Right atrium auricular region (tissue), 2 donors: ENCODE measurements around the gene SLC17A4. TPM values are rescaled to one million over a fixed set of nuclear protein-coding genes. Genes with fewer than 3 reads are reported as not detected.

Experiments
- DNase-seq: peaks from one replicate; pipeline ENCODE4 v3.0.0-alpha.2; 2019; ENCODE audit warnings: low spot score
- H3K27ac ChIP-seq, 2 donors: fragments of 200-600 bp; sonication (generic); 1 replicate in 1 of 2; 2 replicates in 1 of 2; pipeline ENCODE4 v1.5.1; 2016 to 2019
- H3K27me3 ChIP-seq, 2 donors: fragments of 200-600 bp; sonication (generic); one replicate each; pipeline versions ENCODE4 v1.5.1 to v1.6.0; 2017 to 2019
- H3K36me3 ChIP-seq: fragments of 200-600 bp; sonication (generic); one replicate; pipeline ENCODE4 v1.5.1; 2016
- H3K4me1 ChIP-seq, 2 donors: fragments of 200-600 bp; sonication (generic); one replicate each; pipeline versions ENCODE4 v1.5.1 to v1.6.0; 2017 to 2019
- H3K4me3 ChIP-seq, 2 donors: fragments of 200-600 bp; sonication (generic); 1 replicate in 1 of 2; 2 replicates in 1 of 2; pipeline ENCODE4 v1.5.1; 2017 to 2019; ENCODE audit warnings: mild to moderate bottlenecking in 1 of 2, moderate library complexity in 1 of 2
- H3K9me3 ChIP-seq, 2 donors: fragments of 200-600 bp; sonication (generic); one replicate each; pipeline ENCODE4 v1.5.1; 2019
- CTCF ChIP-seq, 2 donors: fragments of 200-600 bp; sonication (generic); IDR thresholded peaks; one replicate each; pipeline ENCODE4 v1.5.1; 2019; ENCODE audit warnings: antibody characterized with exemption in 2 of 2
- total RNA-seq, 2 donors: library from RNA; depleted of rRNA; stranded (reverse); fragments of >200 nt; gene quantifications; one replicate each; pipeline ENCODE4 v1.1.0, GENCODE V29; 2016

Gene SLC17A4
- total RNA-seq, 2 donors from 2014 or later: not detected

GRCh38 chr6:25714765-25715164 is 39.8 kb upstream of the SLC17A4 start:
- Histone ChIP-seq H3K27me3 (no peaks in the 10 kb centered on the region), H3K4me3 (no peak overlapping the region), H3K27ac (no peak overlapping the region), H3K9me3 (no peaks in the 10 kb centered on the region), H3K36me3 (no peaks in the 10 kb centered on the region), H3K4me1 (no peaks in the 10 kb centered on the region)
- no peak for TF ChIP-seq CTCF (IDR thresholded peaks at IDR 0.05)
- DNase-seq: no peak

GRCh38 chr6:25715794-25716193 is 38.7 kb upstream of the SLC17A4 start:
- Histone ChIP-seq H3K27ac (no peak overlapping the region), H3K4me1 (no peaks in the 10 kb centered on the region), H3K36me3 (no peaks in the 10 kb centered on the region), H3K4me3 (no peak overlapping the region), H3K9me3 (no peaks in the 10 kb centered on the region), H3K27me3 (no peaks in the 10 kb centered on the region)
- TF ChIP-seq CTCF (IDR thresholded peaks at IDR 0.05): no peak
- no peak for DNase-seq

- DNase-seq: no peak
- no peak overlapping the region for H3K4me3 ChIP-seq
- H3K27me3 ChIP-seq: no peaks in the 10 kb centered on the region
- H3K9me3 ChIP-seq: no peaks in the 10 kb centered on the region
- peak; percentile 38 to 59 for TF ChIP-seq CTCF (IDR thresholded peaks at IDR 0.05)
- no peaks in the 10 kb centered on the region for H3K36me3 ChIP-seq
- H3K4me1 ChIP-seq: no peaks in the 10 kb centered on the region
- H3K27ac ChIP-seq: no peak overlapping the region
Observed at GRCh38 chr6:25717866-25718740, 36.4 kb upstream of the SLC17A4 start.

- H3K36me3 ChIP-seq: no peaks in the 10 kb centered on the region
- no peak for TF ChIP-seq CTCF (IDR thresholded peaks at IDR 0.05)
- no peaks in the 10 kb centered on the region for H3K4me1 ChIP-seq
- DNase-seq: no peak
- H3K27ac ChIP-seq: no peak overlapping the region
- no peaks in the 10 kb centered on the region for H3K9me3 ChIP-seq
- no peaks in the 10 kb centered on the region for H3K27me3 ChIP-seq
- H3K4me3 ChIP-seq: no peak overlapping the region
Observed at GRCh38 chr6:25726122-25726911, 28.2 kb upstream of the SLC17A4 start.

- Histone ChIP-seq H3K4me3 (no peak overlapping the region), H3K27me3 (no peaks in the 10 kb centered on the region), H3K4me1 (no peaks in the 10 kb centered on the region), H3K9me3 (no peaks in the 10 kb centered on the region), H3K36me3 (no peaks in the 10 kb centered on the region), H3K27ac (no peak overlapping the region)
- no peak for DNase-seq
- TF ChIP-seq CTCF (IDR thresholded peaks at IDR 0.05): no peak
Observed at GRCh38 chr6:25727028-25727427, 27.5 kb upstream of the SLC17A4 start.
